Forelimb muscle (tissue), 1 donor: ENCODE data around the gene ABCF2. TPM values are rescaled to one million over a fixed set of nuclear protein-coding genes. Genes with fewer than 3 reads are reported as not detected.

Experiments
- DNase-seq: peaks from one replicate; pipeline ENCODE4 v3.0.0-alpha.2; 2013; ENCODE audit warnings: low read depth
- polyA plus RNA-seq: library from polyadenylated mRNA; unstranded; fragments of 120-200 nt; gene quantifications from one replicate; pipeline ENCODE4 v1.2.1, GENCODE V29; 2013; ENCODE audit not compliant: insufficient read length

The ABCF2 gene
- polyA plus RNA-seq, 1 donor: 17.4 TPM

DNA sequence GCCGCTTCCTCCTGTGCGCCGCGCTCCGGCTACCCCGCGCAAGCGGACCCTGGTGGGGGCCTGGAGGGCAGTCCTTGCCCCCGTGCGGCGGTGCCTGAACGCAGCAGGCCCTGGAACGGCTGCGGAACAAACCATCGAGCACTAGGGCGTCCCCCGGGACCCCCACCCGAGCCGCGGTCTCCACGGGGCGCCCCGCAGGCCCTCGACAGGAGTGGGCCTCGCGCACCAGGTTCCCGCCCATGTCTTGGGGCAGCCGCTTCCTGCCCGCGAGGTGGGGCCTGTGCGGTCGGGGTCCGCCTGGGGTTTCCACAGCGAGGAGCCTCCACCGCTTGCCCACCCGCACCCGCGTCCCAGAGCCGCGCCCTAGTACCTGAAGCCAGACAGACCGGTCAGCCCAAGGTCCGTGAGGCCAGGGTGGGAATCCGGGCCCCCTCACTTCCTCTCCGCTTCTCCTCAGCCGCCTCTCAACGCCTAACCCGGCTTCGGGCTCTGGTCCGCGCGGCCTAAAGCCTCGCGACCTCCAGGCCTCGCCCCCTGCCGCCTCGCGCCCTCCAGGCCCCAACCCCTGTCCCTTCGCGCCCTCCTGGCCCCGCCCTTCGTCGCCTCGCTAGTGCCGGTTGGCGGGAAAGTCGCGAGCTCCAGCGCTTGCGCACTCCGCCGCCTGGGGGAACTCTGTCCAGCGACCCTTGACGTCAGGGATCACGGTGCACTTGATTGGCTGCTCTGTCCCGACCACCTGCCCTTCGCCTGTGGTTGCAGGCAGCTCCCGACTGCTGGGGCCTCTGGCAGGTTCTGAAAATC lies 52.6 kb downstream of the ABCF2 start:
- no peak for DNase-seq

DNA sequence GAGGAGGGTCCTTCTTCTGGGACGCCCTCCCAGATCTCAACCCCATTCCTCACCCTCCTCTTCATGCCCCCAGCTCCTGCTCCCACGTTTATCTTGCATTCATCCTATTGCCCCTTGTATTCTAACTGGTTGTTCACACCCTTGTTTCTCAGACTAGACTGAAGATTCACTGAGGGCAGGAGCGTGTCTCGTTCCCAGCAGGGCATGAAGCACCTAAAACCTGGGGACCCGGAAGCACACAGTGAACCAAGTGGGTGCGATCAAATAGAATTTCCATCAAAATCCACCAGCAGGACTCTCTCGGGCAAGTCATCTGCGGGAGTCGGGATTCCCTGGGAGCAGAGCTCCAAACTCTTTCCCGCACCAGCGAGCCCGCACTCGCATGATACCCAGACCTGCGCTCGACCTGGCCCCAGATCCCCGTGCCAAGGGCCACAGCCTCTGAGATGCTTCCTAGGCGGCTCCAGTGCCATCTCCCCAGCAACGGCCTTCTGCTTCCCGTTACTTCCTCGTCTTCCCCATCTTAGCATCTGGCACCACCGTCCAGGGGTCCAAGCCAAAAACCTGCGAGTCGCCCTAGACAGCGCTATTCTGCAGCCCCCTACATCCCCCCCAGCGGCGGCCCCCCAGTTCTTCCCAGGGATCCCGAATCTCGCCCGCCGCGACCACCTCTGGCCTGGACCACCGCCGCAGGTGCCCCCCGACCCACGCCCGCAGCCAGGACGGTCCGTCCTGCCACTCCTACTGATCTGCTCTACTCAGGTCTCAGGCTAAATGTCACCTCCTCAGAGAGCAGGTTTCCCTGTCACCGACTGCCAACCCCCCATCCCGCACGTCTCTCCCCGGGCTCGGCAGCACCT lies 53.4 kb downstream of the ABCF2 start:
- DNase-seq: no peak

DNA sequence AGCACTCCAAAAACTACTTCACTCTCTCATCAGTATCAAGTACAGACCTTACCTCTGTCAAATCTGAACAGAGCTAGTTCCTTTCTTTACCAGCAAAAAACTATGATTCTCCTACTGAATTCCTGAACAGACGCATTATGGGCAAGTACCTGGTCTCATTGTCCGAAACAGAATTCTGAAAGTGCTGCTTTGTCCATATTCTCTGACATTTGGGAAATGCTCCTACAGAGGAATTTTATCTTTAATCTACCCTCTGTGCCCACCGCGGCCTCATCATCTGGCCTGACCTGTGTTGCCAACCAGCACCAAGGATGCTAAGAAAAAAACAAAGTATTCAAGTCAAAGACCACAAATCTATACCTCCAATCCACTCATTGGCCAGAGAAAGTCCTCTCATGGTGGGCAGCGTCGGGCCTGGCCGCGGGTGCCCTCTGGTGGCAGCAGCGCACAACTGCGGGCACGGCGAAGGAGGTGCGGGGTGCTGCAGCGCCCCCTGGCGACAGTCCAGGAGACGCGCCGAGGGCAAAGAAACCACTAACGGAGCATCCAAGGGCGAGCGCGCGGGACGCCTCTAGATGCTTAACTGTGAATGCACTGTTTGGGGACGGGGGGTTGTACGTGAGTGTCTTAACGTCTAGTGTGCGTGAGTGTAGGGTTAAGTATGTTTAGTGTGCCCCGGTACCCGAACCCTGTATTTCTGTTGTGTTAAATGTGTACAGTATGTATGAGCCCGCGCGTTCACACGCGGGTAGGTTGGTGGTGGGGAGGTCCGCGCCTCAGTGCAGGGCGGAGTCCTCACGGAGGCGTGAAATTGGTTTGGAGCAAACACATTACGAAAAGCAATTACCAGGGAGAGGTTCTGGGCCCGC lies 54.5 kb downstream of the ABCF2 start:
- DNase-seq: no peak

DNA sequence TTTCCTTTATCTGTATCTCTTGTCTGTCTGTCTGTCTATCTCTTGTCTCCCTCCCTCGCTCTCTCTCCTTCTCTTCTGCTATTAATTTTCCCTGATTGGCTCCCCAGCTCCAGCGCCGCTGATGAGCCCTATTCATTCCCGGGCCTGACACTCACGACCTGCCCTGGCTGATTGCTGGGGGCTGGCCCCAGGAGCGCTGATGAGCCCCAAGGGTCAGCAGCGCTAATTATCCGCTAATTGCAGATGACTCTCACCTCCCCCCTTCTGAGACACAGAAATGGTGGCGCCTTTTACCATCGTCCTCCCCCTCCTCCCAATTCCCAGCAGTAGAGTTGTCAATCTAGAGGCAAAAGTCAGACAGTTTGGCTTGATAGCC lies 58.2 kb downstream of the ABCF2 start:
- DNase-seq: no peak

DNA sequence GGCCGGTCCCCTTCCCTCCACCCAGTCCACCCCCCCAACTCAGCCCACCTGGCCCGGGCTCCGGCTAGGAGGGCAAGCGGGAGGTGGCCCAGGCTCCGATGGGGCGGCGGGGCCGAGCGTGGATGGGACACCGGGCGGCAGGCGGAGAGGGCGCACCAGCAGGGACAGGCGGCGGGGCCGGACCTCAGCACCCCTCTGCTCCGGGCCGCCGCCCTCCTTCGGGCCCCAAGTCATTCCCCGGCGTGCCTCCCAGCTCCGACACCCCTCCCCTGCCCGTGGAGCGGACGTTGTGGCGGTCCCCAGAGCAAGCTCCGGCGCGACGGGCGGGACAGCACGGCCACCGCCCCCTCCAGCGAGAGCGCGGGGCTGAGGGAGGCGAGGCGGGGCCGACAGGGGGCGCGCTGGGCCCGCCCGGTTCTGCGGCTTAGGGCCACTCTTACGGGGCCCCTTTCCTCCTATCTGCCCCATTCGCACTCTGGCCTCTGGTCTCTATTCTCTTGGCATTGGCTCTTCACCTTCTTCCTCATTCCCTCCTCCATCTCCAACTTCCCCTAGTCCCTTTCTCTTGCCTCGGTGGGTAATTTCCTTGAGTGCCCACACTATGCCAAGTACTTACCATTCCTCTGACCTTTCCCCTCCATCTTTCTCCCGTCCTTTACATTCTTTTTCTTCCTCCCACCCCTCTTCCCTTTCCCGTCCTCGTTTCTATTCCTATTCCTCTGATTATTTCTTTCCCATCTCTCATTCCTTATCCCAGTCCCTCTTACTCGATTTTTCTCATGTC lies 58.8 kb downstream of the ABCF2 start:
- DNase-seq: no peak

DNA sequence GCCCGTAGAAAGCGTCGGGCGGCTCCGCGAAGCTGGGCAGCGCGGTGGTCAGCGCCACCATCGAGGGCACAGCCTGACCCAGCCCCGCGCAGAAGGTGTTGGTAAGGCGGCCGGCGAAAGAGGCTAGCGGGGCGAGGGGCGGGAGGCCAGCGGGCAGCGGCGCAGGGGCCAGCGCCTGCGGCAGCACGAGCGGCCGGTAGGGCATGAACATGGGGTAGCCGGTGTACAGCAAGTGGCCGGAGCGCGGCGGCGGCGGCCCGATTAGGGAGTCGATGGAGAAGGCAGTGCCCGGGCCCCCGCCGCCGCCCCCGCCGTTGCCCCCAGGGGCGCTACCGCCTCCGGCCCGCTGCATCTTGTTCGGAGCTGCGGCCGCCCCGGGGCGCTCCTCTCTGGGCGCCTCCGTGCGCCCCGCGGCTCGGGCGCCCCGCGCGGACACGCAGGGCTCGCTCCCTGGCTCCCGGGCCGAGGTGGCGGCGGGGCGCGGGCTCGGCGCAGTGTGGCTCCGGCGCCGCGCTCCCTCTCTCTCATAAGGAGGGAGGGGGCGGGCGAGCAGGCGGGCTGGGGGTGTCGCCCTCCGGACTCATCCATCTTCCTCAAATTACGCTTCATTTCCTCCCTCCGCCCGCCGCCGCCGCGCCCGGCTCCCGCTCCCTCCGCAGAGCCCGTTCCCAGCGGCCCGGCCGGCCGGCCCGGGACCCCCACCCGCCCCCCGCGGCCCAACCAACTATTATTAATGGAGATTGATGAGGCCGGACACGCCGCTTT lies 59.6 kb downstream of the ABCF2 start, which contains the start of gene GBX1:
TSS of gene GBX1 (minus strand) at position 498 of the 765 bp plus-strand sequence. CDS start at position 352, 146 bp downstream.
- no peak for DNase-seq

DNA sequence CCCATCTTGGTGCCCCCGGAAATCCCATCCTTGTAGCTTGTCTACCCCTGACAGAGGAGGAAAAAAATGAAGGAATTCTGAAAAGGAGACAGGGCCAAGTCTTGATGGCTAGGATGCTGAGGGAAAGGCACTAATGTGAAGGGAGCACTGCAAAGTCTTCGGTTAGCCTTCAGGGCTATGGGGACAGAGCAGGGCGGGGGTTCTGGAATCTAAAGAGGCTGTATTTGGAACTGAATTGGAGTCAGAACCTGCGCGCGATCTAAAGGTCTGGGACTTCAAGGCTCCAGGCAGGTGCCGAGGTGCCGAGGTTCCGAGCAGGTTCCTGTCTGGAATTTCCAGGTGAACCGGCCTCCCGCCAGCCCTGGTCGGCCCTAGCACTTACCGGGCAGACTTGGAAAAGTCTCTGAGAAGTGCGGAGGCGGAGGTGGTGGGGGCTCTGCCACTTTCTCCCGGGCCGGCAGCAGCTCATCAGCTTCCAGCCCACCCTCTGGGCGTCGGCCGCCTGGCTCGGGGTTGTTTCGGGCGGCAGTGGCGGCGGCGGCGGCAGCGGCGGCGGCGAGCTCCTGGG lies 60.3 kb downstream of the ABCF2 start:
- no peak for DNase-seq

Other genes starting within 250 kb of the ABCF2 start
- gene KCNH2, start 248.9 kb downstream of the ABCF2 start, polyA plus RNA-seq: 24.5 TPM
- gene NOS3, start 236.2 kb downstream of the ABCF2 start, polyA plus RNA-seq: 5.5 TPM
- gene ATG9B, start 202.7 kb downstream of the ABCF2 start, polyA plus RNA-seq: 0.73 TPM
- 22.2 TPM for gene ABCB8, start 198.8 kb downstream of the ABCF2 start, polyA plus RNA-seq
- 6.8 TPM for gene ASIC3, start 178.7 kb downstream of the ABCF2 start, polyA plus RNA-seq
- 9.1 TPM for gene CDK5, start 169.3 kb downstream of the ABCF2 start, polyA plus RNA-seq
- 55.9 TPM for gene SLC4A2, start 167.6 kb downstream of the ABCF2 start, polyA plus RNA-seq
- 67.0 TPM for gene FASTK, start 146.4 kb downstream of the ABCF2 start, polyA plus RNA-seq
- 41.6 TPM for gene TMUB1, start 143.7 kb downstream of the ABCF2 start, polyA plus RNA-seq
- 68.3 TPM for gene AGAP3, start 140.7 kb downstream of the ABCF2 start, polyA plus RNA-seq
- gene GBX1, start 59.5 kb downstream of the ABCF2 start, polyA plus RNA-seq: 3.1 TPM
- gene ASB10, start 40.0 kb downstream of the ABCF2 start, polyA plus RNA-seq: 6.2 TPM
- gene H2BK1, start 16.7 kb downstream of the ABCF2 start, polyA plus RNA-seq: not detected
- gene CHPF2, start 5.3 kb upstream of the ABCF2 start, polyA plus RNA-seq: 20.2 TPM
- 169 TPM for gene SMARCD3, start 21.5 kb upstream of the ABCF2 start, polyA plus RNA-seq
- gene NUB1, start 114.6 kb upstream of the ABCF2 start, polyA plus RNA-seq: 35.5 TPM
- gene WDR86, start 182.8 kb upstream of the ABCF2 start, polyA plus RNA-seq: 6.6 TPM
- not detected for gene CRYGN, start 212.9 kb upstream of the ABCF2 start, polyA plus RNA-seq